NCI-H748 (cell line): ENCODE results near the gene CXADR.

Experiments
- DNase-seq: peaks from one replicate; lab custom pipeline; 2025; ENCODE audit not compliant: unreplicated experiment; lab: John Stamatoyannopoulos, UW

The CXADR gene

DNA sequence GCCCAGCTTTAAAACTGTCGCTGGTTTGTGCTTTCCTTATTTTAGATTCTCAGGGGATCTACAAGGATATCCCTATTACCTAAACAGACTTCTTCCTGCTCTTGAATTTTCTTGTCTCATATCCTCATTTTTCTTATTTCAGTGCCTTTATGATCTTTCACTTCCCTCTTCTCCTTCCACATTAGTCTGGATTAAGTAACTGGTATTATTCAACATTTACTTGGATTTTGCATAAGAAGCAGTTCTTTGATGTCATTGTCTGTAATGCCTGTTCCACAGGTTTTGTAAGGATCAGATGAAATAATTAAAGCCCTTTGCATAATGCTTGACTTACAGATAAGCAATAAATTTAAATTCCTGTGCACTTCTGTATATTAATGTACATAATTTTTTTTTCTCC lies 26.5 kb downstream of the CXADR start:
- DNase-seq: no peak

DNA sequence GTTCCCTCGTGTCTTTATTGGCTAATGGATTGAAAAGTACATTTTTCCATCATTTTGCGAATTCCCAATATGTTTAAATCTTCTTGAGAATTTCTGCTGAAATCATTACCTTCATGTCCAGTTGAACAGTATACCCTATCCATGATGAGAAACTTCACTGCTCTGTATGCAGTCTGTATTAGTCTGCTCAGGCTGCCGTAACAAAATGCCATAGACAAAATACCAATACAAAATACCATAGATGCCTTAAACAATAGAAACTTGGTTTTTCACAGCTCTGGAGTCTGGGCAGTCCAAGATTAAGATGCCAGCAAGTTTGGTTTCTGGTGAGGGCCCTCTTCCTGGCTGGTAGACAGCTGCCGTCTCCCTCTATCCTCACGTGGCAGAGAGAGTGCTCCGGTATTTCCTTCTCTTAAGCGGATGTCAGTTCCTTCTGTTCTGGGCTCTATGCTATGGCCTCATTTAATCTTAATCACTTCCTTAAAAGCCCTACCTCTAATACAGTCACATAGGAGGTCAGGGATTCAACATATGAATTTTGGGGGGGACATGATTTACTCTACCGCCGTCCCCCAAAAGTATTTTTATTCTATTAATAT lies 27.0 kb downstream of the CXADR start:
- DNase-seq: no peak

DNA sequence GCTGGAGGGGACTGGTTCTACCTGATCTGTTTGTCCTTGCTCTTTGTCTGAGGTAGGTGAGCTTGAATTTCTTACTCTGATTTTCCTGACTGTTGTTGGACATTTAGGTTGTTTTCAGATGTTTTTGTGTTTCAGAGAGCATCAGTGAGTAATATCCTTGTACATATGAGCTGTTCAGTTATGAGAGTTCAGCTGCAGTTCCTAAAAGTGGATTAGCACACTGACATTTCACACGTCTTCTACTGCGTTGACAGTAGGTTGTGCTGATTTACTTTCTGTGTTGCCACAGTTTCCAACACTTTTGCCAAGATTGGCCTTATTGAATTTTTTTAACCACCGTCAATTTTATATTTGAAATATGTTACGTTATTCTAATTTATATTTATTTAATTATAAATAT lies 27.7 kb downstream of the CXADR start:
- DNase-seq: no peak

DNA sequence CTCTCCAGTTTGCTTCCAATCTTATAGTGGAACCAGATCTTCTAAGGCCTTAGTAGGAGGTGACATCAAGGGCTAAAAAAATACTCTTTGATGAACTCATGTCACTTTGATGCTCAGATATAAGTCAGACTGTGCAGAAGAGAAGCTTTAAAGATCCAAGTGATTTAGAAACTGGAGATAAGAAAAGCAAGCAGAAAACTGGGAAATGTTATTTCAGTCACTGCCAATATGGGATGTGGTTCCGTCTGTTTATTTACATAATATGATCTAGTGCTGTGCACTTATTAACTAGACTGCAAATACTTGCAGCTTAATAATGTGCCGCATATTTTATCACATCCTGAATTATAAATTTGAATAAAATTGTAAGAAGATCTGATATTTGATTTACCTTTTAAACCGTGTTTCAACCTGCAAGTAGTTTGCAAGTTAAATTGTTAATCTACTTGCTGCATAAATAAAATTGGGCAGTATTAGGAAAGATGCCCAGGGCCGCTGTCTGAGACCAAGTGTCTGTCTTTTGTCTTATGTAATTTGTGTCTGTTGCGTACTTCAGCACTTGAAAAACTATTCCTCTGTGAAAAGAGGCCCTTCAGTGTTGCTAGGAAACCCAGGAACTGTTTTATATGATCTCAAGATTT lies 29.6 kb downstream of the CXADR start:
- no peak for DNase-seq

DNA sequence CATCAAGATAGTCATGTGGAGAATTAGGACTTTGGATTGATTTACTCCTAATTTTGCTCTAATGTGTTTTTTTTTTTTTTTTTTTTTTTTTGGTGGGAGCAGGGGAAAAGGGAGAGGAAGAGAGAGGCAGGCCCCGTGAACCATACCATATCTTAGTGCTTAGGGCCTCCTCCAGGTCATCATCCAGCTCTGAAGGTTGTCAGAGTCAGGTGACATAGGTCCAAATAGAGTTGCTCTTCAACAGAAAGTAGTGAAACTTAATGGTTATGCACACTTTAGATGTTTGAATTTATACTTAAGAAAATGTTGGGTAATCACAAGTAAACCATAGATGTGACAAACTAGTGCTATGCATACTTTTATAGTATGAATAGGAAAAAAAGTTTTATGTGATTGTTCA lies 32.2 kb downstream of the CXADR start:
- no peak for DNase-seq

DNA sequence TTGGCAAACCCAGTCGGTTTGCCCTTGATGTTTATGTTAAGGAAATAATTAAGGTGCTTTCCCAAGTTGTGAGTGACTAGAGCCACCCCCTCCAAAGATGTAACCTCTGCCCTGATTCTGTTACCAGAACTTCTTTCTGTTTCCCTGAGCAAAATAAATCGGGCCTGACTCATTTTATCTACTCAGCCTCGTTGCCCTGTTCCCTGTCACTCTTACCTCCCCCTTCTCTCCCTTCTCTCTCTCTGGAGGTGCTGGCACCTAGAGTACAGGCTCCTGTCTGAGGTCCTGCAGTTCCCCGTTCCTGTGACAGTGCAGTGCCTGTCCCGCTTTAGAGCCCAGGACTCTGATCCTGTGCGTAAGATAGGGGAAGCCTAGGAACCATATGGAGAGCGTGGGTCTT lies 35.4 kb downstream of the CXADR start:
- no peak for DNase-seq

DNA sequence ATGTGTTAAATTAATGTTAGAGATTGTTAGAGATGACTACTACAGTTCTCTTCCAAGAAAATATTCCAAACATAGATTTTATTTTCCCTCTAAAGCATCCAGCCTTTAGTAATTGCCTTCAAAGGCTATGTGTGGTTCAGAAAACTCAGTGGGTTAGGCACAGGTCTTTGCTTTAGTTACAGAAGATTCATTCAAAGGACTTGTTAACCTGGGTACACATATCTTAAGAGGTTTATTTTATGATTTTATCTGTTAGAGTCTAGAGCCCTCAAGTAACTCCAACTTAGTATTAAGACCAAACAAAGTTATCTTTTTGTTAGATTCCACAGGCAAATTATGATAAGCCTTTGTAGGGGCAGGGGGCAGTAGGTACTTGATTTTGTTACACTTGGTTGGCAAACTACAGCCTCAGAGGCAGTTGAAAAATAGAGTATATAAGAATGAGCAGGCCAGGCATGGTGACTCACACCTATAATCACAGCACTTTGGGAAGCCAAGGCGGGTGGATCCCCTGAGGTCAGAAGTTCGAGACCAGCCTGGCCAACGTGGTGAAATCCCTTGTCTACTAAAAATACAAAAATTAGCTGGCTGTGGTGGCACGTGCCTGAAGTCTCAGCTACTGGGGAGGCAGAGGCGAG lies 37.9 kb downstream of the CXADR start:
- DNase-seq: no peak

DNA sequence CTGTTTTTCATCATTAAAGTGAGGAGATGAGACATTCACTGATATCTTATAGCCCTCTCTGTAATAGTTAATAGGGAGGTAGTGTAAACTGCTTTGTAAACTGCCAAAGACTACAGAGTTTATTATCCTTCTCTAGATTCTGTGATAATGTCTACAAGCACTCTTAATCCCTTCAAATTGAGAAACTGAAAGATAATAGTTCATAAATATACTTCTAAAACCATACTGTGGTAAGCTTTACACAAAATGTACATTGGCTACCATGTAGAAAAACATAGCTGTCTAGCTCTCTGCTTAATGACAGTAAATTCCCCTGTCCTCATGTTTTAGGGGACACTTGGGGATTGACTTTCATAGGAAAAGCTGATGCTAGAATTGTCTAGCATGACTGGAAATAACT lies 39.6 kb downstream of the CXADR start:
- no peak for DNase-seq

DNA sequence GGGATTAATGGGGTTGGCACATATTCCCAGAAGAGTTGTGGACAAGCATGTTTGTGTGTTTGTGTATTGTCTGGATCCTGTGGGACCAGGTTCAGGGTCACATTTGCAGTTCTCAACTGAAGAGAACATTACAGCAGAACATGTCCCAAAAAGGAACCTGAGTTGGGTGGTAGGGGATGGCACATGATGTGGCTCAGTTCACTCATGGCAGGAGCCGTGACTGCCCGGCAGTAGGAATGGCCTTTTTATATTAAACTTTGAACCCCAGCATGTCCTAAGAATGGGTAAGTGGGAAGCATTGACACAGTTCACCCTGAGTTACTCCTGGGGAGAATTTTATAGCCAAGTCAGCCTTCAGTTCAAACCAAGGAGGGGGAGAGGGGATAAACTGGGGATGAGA lies 41.3 kb downstream of the CXADR start:
- DNase-seq: no peak

DNA sequence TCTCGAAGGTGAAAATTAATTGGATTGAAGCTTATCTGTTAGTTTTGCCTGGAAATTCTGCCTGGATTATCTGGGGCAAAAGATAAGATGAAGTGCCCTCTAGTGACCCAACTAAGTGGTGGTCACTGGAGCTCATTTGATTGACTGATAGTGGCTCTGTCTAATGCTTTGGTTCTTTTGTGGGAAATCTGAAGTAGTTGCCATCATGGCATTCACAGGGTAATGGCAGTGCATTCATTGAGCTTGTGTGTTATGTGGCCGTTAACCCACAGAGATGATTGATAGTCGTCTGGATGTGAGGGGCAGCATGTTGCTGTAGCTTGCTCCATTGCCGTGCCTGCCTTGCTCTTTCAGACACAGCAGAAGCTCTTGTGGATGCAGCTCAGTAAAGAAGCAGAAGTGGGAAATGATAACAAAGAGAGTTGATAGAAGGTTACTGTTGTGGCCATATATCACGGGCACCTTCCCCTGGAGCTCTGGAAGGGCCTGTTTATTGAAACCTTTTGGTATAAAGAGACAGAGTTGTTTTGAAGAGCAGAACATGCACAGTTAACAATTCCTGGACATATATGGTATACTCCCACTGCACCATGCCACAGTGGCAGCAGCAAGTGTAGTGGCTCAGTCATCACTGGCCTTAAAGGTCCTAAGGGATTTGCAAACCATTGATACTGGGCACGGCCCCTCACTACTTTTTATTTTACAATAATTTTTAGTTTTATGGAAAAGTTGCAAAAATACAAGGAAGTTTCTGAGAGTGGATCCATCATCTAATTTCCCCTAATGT lies 42.0 kb downstream of the CXADR start:
- peak; percentile 3 for DNase-seq

DNA sequence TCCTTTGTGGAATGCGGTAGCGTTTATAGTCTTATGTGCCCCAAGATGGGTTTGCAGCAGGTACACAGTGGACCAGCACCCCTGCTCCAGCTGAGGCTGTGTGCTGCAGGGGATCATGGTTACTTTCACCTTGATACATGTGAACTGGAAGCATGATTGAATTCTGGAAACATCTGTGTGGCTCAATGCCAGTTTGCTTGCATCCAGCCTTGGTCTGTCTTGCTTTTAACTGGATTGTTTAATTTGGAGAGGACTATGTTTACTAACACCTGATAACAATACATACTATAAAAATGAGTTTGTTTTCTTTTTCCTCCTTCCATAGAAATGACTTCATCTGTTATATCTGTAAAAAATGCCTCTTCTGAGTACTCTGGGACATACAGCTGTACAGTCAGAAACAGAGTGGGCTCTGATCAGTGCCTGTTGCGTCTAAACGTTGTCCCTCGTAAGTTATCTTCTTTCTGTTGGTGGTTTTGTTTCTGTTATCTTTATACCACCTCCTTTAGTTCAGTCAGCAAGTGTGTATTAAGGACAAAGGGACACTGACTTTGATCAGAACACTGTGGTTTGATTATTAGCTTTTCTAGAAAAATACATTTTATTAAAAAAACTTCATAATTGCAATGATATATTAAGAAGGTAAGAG lies 47.7 kb downstream of the CXADR start:
- no peak for DNase-seq

DNA sequence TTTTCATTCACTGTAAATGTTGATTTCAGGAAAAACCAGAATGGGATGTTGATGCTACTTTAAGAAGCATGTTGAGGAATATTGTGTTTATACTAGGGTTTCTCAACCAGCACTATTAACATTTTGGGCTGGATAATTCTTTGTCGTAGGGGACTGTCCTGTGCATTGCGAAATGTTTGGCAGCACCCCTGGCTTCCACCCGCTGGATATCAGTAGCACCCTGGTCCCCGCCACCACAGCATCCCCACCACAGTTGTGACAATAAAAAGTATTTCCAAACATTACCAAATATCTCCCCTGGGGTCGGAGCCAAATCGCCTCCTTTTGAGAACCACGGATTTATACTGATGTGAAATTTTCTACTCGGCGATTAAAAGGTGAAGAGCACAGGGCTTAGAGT lies 57.9 kb downstream of the CXADR start:
- no peak for DNase-seq

DNA sequence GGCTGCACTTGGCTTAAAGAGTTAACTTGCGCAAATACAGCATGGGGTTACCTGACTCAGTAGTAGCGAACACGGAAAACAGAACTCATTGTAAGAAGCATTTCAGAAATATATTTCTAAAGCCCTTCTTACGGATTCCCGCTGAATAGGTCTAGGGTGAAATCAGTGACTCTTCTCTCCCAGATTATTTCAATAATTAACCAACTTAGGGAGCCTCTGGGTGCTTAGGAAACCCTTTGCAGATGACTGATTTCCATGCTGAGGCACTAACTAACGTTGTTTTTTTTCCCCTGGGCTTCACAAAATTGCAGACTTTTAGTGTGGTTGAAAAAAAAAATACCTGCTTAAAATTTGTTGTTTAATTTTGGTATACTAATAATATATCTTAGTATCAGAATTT lies 59.6 kb downstream of the CXADR start:
- no peak for DNase-seq

DNA sequence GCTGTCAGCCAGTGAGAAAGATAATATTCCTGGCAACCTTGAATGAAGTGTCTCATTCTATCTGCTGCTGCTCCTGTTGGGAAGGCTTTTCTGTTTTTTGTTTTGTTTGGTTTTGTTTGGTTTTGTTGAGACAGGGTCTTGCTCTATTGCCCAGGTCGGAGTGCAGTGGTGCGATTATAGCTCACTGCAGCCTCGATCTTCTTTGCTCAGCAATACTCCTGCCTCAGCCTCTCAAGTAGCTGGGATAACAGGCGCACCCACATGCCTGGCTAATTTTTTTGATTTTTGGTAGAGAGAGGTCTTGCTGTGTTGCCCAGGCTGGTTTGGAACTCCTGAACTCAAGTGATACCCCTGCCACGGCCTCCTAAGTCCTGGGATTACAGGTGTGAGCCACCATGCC lies 62.2 kb downstream of the CXADR start:
- no peak for DNase-seq

DNA sequence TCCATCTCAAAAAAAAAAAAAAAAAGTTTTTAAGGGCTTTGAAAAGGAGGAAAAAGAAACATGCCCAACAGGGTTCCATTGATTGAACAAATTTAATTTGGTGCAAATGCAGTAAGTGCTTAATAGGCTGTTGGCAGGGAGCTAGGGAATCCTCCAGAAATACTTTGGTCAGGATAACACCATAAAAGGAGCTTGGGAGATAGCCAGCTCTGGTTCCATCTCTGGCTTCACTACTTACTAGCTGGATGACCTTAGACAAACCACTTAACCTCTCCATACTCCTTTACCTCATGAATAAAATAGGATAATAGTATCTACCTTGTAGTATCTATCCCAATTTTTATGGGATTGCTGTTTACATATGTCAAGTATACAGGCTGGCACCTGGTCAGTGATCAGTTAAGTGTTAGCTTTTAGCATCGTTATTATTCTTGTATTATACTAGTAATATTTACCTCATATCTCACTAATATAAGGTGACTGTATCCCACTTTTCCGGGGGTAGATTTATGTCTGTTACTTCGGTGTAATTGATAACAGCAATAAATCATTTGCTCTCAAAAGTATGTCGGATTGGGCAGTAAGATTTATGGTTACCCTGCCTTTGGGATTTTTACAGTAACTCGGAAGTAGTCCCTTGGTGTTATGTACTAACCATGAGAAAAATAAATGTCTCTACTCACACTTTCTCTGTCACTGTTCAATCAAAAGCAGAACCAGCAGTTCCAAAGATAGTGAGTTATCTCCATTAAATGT lies 63.4 kb downstream of the CXADR start:
- peak; percentile 70 for DNase-seq

DNA sequence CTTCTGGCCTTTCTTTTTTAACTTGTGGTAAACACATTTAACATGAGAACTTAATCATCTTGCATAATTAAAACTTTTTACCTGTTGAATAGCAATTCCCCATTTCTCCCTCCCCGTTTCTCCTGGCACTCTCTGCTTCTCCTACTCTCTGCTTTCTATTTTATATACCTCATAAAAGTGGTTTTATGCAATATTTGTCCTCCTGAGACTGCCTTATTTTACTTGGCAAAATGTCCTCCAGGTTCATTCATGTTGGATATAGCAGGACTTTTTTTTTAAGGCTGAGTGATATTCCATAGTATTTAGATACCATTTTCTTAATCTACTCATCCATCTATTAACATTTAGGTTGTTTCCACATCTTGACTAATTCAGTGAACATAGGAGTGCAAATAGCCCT lies 64.9 kb downstream of the CXADR start:
- no peak for DNase-seq

DNA sequence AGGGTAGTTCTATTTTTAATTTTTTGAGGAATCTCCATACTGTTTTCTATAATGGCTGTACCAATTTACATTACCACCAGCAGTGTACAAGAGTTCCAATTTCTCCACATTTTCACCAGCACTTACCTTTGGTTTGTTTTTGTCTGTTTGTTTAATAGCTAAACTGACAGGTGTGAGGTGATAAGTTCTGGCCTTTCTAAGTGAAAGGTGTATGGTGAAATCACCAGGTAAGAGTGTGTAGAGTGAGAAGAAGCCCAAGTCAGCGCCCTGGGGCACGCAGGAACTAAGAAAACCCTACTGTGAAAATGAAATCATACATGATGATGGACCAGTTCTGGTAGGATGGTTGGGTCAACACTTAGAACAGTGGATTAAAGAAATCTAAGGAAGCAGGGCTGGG lies 65.3 kb downstream of the CXADR start:
- DNase-seq: peak; percentile 42

DNA sequence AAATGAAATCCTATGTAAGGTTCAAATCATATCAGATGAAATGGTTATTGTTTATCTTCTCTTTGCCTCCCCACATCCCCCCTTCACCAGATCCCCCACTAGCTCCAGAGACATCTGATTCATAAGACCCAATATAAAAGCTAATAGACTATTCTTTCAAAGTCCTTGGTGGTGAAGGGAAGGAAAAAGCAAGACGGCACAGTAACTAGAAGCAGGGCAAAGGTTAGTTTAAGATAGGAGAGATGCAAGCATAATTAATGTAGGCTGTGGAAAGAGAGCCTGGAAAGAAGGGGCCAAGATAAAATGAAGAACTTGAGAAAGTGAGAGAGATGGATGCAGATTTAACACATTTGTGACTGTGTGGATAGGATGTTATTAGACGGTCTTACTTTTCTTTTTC lies 66.0 kb downstream of the CXADR start:
- no peak for DNase-seq

DNA sequence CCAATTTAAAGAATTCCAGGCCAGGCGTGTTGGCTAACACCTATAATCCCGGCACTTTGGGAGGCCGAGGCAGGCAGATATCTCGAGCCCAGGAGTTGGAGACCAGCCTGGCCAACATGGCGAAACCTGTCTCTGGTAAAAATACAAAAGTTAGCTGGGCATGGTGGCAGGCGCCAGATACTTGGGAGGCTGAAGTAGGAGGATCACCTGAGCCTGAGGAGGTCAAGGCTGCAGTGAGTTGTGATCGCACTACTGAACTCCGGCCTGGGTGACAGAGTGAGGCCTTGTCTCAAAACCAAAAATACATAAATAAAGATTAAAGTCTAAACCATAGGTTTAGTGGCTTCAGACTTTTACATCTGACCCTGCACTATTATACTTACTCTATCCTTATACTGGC lies 67.5 kb downstream of the CXADR start:
- no peak for DNase-seq

DNA sequence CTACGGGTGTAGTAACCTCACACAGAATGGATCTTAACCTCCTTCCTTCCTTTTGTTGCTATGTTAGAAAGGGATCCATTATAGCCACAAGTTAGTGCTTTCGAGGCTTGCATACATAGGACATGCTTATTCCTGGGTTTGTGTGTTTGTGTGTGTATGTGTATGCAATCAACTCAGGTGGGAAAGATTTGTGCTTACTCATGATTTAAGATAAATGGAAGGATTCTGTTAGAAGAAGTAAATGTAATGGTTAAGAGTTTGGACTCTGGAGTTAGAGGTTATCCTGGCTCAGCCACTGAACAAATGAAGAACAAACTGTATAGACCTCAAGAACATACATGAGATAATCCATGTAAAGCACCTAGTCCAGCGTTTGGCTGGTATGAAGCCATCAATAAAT lies 71.1 kb downstream of the CXADR start:
- no peak for DNase-seq
